RWPE2 (cell line): Measurements from ENCODE around the gene TUT4.

Source experiments
- ATAC-seq: fragments of 200-7000 bp; cut with Tn5 transposase; 3 replicates; pipeline ENCODE4 v1.9.1; 2021; ENCODE audit warnings: low read depth
- DNase-seq: peaks from one replicate; pipeline ENCODE4 v3.0.0-alpha.2; 2020; ENCODE audit warnings: low spot score
- H3K27ac ChIP-seq: fragments of 450-650 bp; 2 replicates; pipeline ENCODE4 v1.5.1; 2017; ENCODE audit warnings: mild to moderate bottlenecking; ENCODE audit not compliant: poor library complexity, severe bottlenecking
- H3K27me3 ChIP-seq: fragments of 250-450 bp; sonication (Bioruptor Pico); 2 replicates; pipeline ENCODE4 v1.5.1; 2021; ENCODE audit warnings: mild to moderate bottlenecking, moderate library complexity; ENCODE audit not compliant: insufficient read depth, poor library complexity, severe bottlenecking
- H3K36me3 ChIP-seq: fragments of 250-450 bp; sonication (Bioruptor Pico); 2 replicates; pipeline ENCODE4 v1.5.1; 2020; ENCODE audit warnings: low read depth, mild to moderate bottlenecking, moderate library complexity
- H3K4me1 ChIP-seq: fragments of 250-450 bp; sonication (Bioruptor Pico); 2 replicates; pipeline ENCODE4 v1.5.1; 2021; ENCODE audit warnings: mild to moderate bottlenecking, moderate library complexity; ENCODE audit not compliant: insufficient read depth, poor library complexity, severe bottlenecking
- H3K4me3 ChIP-seq: fragments of 250-450 bp; sonication (Bioruptor Pico); 2 replicates; pipeline ENCODE4 v1.5.1; 2021; ENCODE audit warnings: mild to moderate bottlenecking, moderate library complexity; ENCODE audit not compliant: severe bottlenecking
- H3K9me3 ChIP-seq: fragments of 250-450 bp; sonication (Bioruptor Pico); 2 replicates; pipeline ENCODE4 v1.5.1; 2021; ENCODE audit warnings: mild to moderate bottlenecking, moderate library complexity; ENCODE audit not compliant: severe bottlenecking
- TF ChIP-seq, protein P1 (sequence below): fragments of 450-650 bp; IDR thresholded peaks from one replicate; pipeline ENCODE4 v1.5.1; 2017; ENCODE audit warnings: mild to moderate bottlenecking, moderate library complexity; ENCODE audit not compliant: poor library complexity, severe bottlenecking

Gene TUT4

DNA sequence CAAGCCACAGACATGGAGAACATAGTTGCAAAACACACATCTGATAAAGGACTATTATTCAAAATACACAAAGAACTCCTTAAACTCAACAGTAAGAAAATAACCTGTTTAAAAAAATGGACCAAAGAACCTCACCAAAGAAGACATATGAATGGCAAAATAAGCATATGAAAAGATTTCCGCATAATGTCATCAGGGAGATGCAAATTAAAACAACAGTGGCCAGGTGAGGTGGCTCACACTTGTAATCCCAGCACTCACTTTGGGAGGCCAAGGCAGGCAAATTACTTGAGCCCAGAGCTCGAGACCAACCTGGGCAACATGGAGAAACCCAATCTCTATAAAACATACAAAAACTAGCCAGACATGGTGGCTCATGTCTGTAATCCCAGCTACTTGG lies 98.1 kb downstream of the TUT4 start:
- no peaks in the 10 kb centered on the region for H3K27me3 ChIP-seq
- TF ChIP-seq, protein P1, sequence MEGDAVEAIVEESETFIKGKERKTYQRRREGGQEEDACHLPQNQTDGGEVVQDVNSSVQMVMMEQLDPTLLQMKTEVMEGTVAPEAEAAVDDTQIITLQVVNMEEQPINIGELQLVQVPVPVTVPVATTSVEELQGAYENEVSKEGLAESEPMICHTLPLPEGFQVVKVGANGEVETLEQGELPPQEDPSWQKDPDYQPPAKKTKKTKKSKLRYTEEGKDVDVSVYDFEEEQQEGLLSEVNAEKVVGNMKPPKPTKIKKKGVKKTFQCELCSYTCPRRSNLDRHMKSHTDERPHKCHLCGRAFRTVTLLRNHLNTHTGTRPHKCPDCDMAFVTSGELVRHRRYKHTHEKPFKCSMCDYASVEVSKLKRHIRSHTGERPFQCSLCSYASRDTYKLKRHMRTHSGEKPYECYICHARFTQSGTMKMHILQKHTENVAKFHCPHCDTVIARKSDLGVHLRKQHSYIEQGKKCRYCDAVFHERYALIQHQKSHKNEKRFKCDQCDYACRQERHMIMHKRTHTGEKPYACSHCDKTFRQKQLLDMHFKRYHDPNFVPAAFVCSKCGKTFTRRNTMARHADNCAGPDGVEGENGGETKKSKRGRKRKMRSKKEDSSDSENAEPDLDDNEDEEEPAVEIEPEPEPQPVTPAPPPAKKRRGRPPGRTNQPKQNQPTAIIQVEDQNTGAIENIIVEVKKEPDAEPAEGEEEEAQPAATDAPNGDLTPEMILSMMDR: no peak
- DNase-seq (no peak), ATAC-seq (no peak)
- no peak overlapping the region for H3K4me3 ChIP-seq
- no peak overlapping the region for H3K27ac ChIP-seq
- H3K36me3 ChIP-seq: peaks cover 17% of the 10 kb centered on the region; the same call in 1 of the 2 replicates
- H3K4me1 ChIP-seq: no peaks in the 10 kb centered on the region
- no peaks in the 10 kb centered on the region for H3K9me3 ChIP-seq

GRCh38 chr1:52454127-52454526 lies 98.8 kb downstream of the TUT4 start:
- Histone ChIP-seq H3K27ac (no peak overlapping the region), H3K4me3 (no peak overlapping the region), H3K9me3 (no peaks in the 10 kb centered on the region), H3K4me1 (no peaks in the 10 kb centered on the region), H3K36me3 (peaks cover 17% of the 10 kb centered on the region; the same call in 1 of the 2 replicates), H3K27me3 (no peaks in the 10 kb centered on the region)
- TF ChIP-seq, protein P1: no peak
- DNase-seq (no peak), ATAC-seq (no peak)

DNA sequence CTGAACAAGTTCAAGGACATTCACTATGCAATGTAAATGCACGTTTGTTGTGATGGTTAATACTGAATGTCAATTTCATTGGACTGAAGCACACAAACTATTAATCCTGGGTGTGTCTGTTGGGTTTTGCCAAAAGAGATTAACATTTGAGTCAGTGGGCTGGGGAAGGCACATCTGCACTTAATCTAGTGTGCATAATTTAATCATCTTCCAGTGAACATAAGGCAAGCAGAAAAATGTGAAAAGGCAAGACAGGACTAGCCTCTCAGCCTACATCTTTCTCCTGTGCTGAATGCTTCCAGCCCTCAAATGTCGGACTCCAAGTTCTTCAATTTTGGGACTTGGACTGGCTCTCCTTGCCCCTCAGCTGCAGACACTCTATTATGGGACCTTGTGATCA lies 108.4 kb downstream of the TUT4 start:
- Histone ChIP-seq H3K4me1 (no peaks in the 10 kb centered on the region), H3K4me3 (no peak overlapping the region), H3K27ac (no peak overlapping the region), H3K36me3 (peaks cover 44% of the 10 kb centered on the region), H3K9me3 (no peaks in the 10 kb centered on the region), H3K27me3 (no peaks in the 10 kb centered on the region)
- TF ChIP-seq, protein P1: no peak
- ATAC-seq (no peak), DNase-seq (no peak)

- ATAC-seq (no peak), DNase-seq (no peak)
- Histone ChIP-seq H3K27me3 (no peaks in the 10 kb centered on the region), H3K4me1 (no peaks in the 10 kb centered on the region), H3K36me3 (peaks cover 63% of the 10 kb centered on the region), H3K9me3 (no peaks in the 10 kb centered on the region), H3K4me3 (no peak overlapping the region), H3K27ac (no peak overlapping the region)
- TF ChIP-seq, protein P1: no peak
Measured at GRCh38 chr1:52439976-52440375, 112.9 kb downstream of the TUT4 start.

- no peak for ATAC-seq
- no peak for DNase-seq
- TF ChIP-seq, protein P1: no peak
- H3K27me3 ChIP-seq: no peaks in the 10 kb centered on the region
- H3K9me3 ChIP-seq: no peaks in the 10 kb centered on the region
- H3K4me1 ChIP-seq: no peaks in the 10 kb centered on the region
- H3K36me3 ChIP-seq: peaks cover 59% of the 10 kb centered on the region
- H3K4me3 ChIP-seq: no peak overlapping the region
- H3K27ac ChIP-seq: no peak overlapping the region
Measured at GRCh38 chr1:52436817-52437216, 116.1 kb downstream of the TUT4 start.
